CD8-positive, alpha-beta memory T cell (primary cell): Measurements from ENCODE around the gene COL24A1. TPM values are rescaled to one million over a fixed set of nuclear protein-coding genes. Genes with fewer than 3 reads are reported as not detected.

Source experiments
- CTCF ChIA-PET: fragments of 350-600 bp; sonication (Branson Sonifier 250); formaldehyde crosslinking; loops from one replicate; lab custom pipeline; 2021; ENCODE audit warnings: antibody characterized with exemption; lab: Charles Lee
- POLR2A ChIA-PET: fragments of 350-600 bp; sonication (Branson Sonifier 250); formaldehyde crosslinking; loops from one replicate; lab custom pipeline; 2021; ENCODE audit warnings: antibody characterized with exemption; lab: Charles Lee
- DNase-seq, 5 donors: peaks; one replicate each; pipeline versions ENCODE4 v3.0.0 to v3.0.0-alpha.2; 2020 to 2022; ENCODE audit warnings: mixed read lengths in 1 of 5
- H3K27ac ChIP-seq: one replicate; pipeline ENCODE4 v1.7.0; 2013; ENCODE audit warnings: low read depth, mild to moderate bottlenecking, low read length, moderate library complexity
- H3K27me3 ChIP-seq: 2 replicates; pipeline ENCODE4 v1.7.0; 2013; ENCODE audit warnings: low read length, mild to moderate bottlenecking; ENCODE audit not compliant: insufficient read depth, poor library complexity, severe bottlenecking
- H3K36me3 ChIP-seq: 2 replicates; pipeline ENCODE4 v1.7.0; 2013; ENCODE audit warnings: mild to moderate bottlenecking, low read length, moderate library complexity; ENCODE audit not compliant: insufficient read depth
- H3K4me1 ChIP-seq: 2 replicates; pipeline ENCODE4 v1.7.0; 2013; ENCODE audit warnings: mild to moderate bottlenecking, low read length, moderate library complexity; ENCODE audit not compliant: insufficient read depth
- H3K4me3 ChIP-seq: 2 replicates; pipeline ENCODE4 v1.7.0; 2013; ENCODE audit warnings: mild to moderate bottlenecking, low read length
- H3K9me3 ChIP-seq: 2 replicates; pipeline ENCODE4 v1.7.0; 2013; ENCODE audit warnings: mild to moderate bottlenecking, low read length
- H3K27ac Mint-ChIP-seq, 8 donors: one replicate each; pipeline ENCODE4 v1.8.0; 2020 to 2021; ENCODE audit warnings: mixed read lengths in 8 of 8, mild to moderate bottlenecking in 6 of 8, inconsistent platforms in 3 of 8, moderate library complexity in 3 of 8
- H3K27me3 Mint-ChIP-seq, 2 donors: one replicate each; pipeline ENCODE4 v1.8.0; 2020 to 2021; ENCODE audit warnings: mixed read lengths in 2 of 2, mild to moderate bottlenecking in 1 of 2, moderate library complexity in 1 of 2
- H3K36me3 Mint-ChIP-seq, 3 donors: one replicate each; pipeline ENCODE4 v1.8.0; 2020 to 2021; ENCODE audit warnings: mixed read lengths in 3 of 3, inconsistent platforms in 1 of 3, mild to moderate bottlenecking in 1 of 3
- H3K4me1 Mint-ChIP-seq, 3 donors: one replicate each; pipeline ENCODE4 v1.8.0; 2020 to 2021; ENCODE audit warnings: mixed read lengths in 3 of 3, inconsistent platforms in 1 of 3, mild to moderate bottlenecking in 1 of 3
- H3K4me3 Mint-ChIP-seq, 7 donors: one replicate each; pipeline ENCODE4 v1.8.0; 2020 to 2021; ENCODE audit warnings: mixed read lengths in 7 of 7, mild to moderate bottlenecking in 6 of 7, moderate library complexity in 4 of 7, inconsistent platforms in 2 of 7
- H3K9me3 Mint-ChIP-seq, 5 donors: one replicate each; pipeline ENCODE4 v1.8.0; 2020 to 2022; ENCODE audit warnings: mixed read lengths in 5 of 5, mild to moderate bottlenecking in 3 of 5, moderate library complexity in 2 of 5, inconsistent platforms in 1 of 5
- polyA plus RNA-seq: library from polyadenylated mRNA; unstranded; fragments of 300-500 nt; fragmentation: Illumina TruSeq; gene quantifications from one replicate; pipeline ENCODE4 v1.2.3, GENCODE V29; 2021
- total RNA-seq, 2 experiments: library from RNA; stranded (reverse); gene quantifications; one replicate each; pipeline ENCODE4 v1.2.3, GENCODE V29; 2021

The COL24A1 gene
- total and polyA plus RNA-seq, 3 experiments from 2014 or later = not detected

DNA sequence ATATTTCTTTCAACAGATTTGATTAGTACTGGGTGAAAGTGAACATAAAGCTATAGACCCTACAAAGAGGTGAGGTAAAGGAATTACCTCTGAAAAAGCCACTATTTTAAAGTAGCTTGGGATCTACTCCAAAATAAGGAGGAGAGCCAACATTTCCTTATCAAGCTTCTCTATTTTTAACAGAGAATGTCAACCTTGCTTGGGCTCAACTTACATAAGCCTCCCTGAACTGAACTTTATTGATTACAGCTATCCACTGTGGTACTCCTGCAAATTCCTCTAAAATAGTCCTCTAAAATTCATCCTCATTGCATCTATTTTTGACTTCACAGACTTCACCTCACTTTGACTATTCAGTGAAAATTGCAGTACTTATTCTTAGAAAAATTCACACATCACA, 458.7 kb downstream of the COL24A1 start:
- no peaks in the 10 kb centered on the region for H3K9me3 Mint-ChIP-seq
- H3K27me3 Mint-ChIP-seq = no peaks in the 10 kb centered on the region
- Histone ChIP-seq H3K27ac (no peak overlapping the region), H3K9me3 (no peaks in the 10 kb centered on the region), H3K4me1 (no peaks in the 10 kb centered on the region), H3K4me3 (no peak overlapping the region), H3K27me3 (no peaks in the 10 kb centered on the region), H3K36me3 (peaks cover 13% of the 10 kb centered on the region)
- no peak for DNase-seq
- H3K36me3 Mint-ChIP-seq = peaks cover 0 to 73% (median 28%) of the 10 kb centered on the region in 3 donors
- POLR2A ChIA-PET = no interaction called here
- H3K4me1 Mint-ChIP-seq = peaks cover 11 to 49% (median 35%) of the 10 kb centered on the region in 3 donors
- CTCF ChIA-PET = interaction anchor here (1.0 kb wide), 1 partner anchor 10 kb away, joined by 3 read pairs; the partner anchor contains the start of gene ZNHIT6
- H3K4me3 Mint-ChIP-seq = no peak overlapping the region
- no peak overlapping the region for H3K27ac Mint-ChIP-seq

- peaks cover 11% of the 10 kb centered on the region for H3K36me3 ChIP-seq
- no peaks in the 10 kb centered on the region for H3K4me1 ChIP-seq
- ChIA-PET POLR2A (no interaction called here), CTCF (interaction anchor here (1.2 kb wide), 1 partner anchor 16 kb away, joined by 3 read pairs; the partner anchor contains the start of gene ZNHIT6)
- H3K36me3 Mint-ChIP-seq = peaks cover 0 to 68% (median 12%) of the 10 kb centered on the region in 3 donors
- H3K27me3 ChIP-seq = no peaks in the 10 kb centered on the region
- H3K9me3 ChIP-seq = no peaks in the 10 kb centered on the region
- no peak overlapping the region for H3K27ac ChIP-seq
- no peaks in the 10 kb centered on the region for H3K27me3 Mint-ChIP-seq
- H3K4me3 ChIP-seq = no peak overlapping the region
- DNase-seq = no peak
- peaks cover 25 to 55% (median 37%) of the 10 kb centered on the region in 3 donors for H3K4me1 Mint-ChIP-seq
- no peaks in the 10 kb centered on the region for H3K9me3 Mint-ChIP-seq
- peak overlapping the region in 1 of 8 donors; percentile 23 for H3K27ac Mint-ChIP-seq
- no peak overlapping the region for H3K4me3 Mint-ChIP-seq
Measured at GRCh38 chr1:85692730-85693314, 463.8 kb downstream of the COL24A1 start.

DNA sequence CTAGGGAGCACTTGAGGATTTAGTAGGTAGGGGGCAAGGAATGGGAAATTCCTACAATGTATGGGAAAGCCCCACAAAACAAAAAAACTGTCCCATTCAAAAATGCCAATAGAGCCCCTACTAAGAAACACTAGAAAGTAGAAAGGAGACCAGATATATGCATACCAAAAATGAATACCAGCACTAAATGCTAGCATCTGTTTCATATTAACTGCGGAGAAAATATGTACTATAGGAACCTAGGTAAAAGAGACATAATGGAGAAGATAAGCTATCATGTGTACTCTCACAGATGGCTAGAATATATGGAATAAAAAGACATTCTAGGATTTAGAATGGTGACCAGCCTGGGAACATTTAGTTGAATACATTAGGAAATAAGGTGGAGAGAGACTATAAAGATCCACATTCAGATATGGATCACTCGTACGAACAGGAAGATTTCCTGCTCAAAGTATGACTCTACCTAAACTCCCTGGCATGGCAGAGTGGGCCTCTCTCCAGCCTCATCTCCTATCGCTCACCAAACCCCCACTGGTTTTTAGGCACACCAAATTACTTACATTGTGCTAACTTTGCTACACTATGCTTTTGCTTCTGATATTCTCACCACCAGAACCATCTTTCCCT, 466.7 kb downstream of the COL24A1 start:
- Histone ChIP-seq H3K9me3 (no peaks in the 10 kb centered on the region), H3K36me3 (peaks cover 11% of the 10 kb centered on the region), H3K4me3 (no peak overlapping the region), H3K4me1 (no peaks in the 10 kb centered on the region), H3K27ac (no peak overlapping the region), H3K27me3 (no peaks in the 10 kb centered on the region)
- H3K27me3 Mint-ChIP-seq = no peaks in the 10 kb centered on the region
- H3K9me3 Mint-ChIP-seq = no peaks in the 10 kb centered on the region
- CTCF ChIA-PET = no interaction called here
- POLR2A ChIA-PET = no interaction called here
- H3K27ac Mint-ChIP-seq = no peak overlapping the region
- DNase-seq = no peak
- H3K4me3 Mint-ChIP-seq = no peak overlapping the region
- H3K4me1 Mint-ChIP-seq = peaks cover 24 to 51% (median 31%) of the 10 kb centered on the region in 3 donors
- peaks cover 0 to 64% (median 12%) of the 10 kb centered on the region in 3 donors for H3K36me3 Mint-ChIP-seq

GRCh38 chr1:85683292-85684025, 473.1 kb downstream of the COL24A1 start:
- H3K36me3 ChIP-seq = no peaks in the 10 kb centered on the region
- H3K4me3 ChIP-seq = no peak overlapping the region
- ChIA-PET CTCF (no interaction called here), POLR2A (no interaction called here)
- Mint-ChIP-seq H3K36me3 (peaks cover 0 to 48% (median 14%) of the 10 kb centered on the region in 3 donors), H3K27ac (no peak overlapping the region), H3K27me3 (no peaks in the 10 kb centered on the region), H3K4me3 (no peak overlapping the region), H3K4me1 (peaks cover 11 to 19% (median 13%) of the 10 kb centered on the region in 3 donors), H3K9me3 (no peaks in the 10 kb centered on the region)
- no peaks in the 10 kb centered on the region for H3K4me1 ChIP-seq
- no peaks in the 10 kb centered on the region for H3K27me3 ChIP-seq
- DNase-seq = no peak
- no peak overlapping the region for H3K27ac ChIP-seq
- H3K9me3 ChIP-seq = no peaks in the 10 kb centered on the region

DNA sequence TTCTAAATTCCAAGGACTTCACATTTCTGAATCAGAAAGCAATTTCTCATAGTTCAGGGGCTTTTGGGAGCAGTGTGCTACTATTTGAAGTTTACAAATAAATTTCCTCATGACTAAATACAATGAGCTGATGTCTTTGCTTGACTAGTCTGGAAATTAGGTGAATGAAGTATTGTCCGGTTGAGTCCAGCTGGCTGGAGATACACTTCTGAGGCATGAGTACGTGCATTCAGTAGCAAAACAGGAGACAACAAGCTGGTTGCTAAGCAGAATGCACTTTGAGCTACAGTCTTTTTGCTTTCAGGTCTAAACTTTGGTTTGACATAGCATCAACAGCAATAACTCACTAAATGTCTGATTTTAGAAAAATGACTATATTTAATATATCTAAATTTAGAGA, 475.5 kb downstream of the COL24A1 start:
- H3K27ac ChIP-seq = no peak overlapping the region
- H3K27me3 ChIP-seq = no peaks in the 10 kb centered on the region
- peaks cover 9 to 13% (median 13%) of the 10 kb centered on the region in 3 donors for H3K4me1 Mint-ChIP-seq
- no peaks in the 10 kb centered on the region for H3K9me3 ChIP-seq
- no peaks in the 10 kb centered on the region for H3K4me1 ChIP-seq
- H3K27ac Mint-ChIP-seq = peak overlapping the region in 1 of 8 donors; percentile 61
- H3K36me3 ChIP-seq = peaks cover 13% of the 10 kb centered on the region
- H3K27me3 Mint-ChIP-seq = no peaks in the 10 kb centered on the region
- H3K36me3 Mint-ChIP-seq = peaks cover 0 to 56% (median 21%) of the 10 kb centered on the region in 3 donors
- POLR2A ChIA-PET = no interaction called here
- DNase-seq = no peak
- no peaks in the 10 kb centered on the region for H3K9me3 Mint-ChIP-seq
- CTCF ChIA-PET = no interaction called here
- no peak overlapping the region for H3K4me3 ChIP-seq
- no peak overlapping the region for H3K4me3 Mint-ChIP-seq

Other genes with a start within 250 kb of the COL24A1 start
- gene ODF2L, start 239.6 kb upstream of the COL24A1 start, total RNA-seq = 10 to 100 TPM; 27.6 to 30.1 TPM
- gene ODF2L, start 239.6 kb upstream of the COL24A1 start, polyA plus RNA-seq = 52.9 TPM